SJCRH30 (cell line): Measurements from ENCODE around the gene GNS. TPM values are rescaled to one million over a fixed set of nuclear protein-coding genes. Genes with fewer than 3 reads are reported as not detected.
A peak's percentile ranks its signal among the peaks of the same experiment; 100 is the strongest.

ENCODE experiments used
- DNase-seq, 2 experiments: peaks; one replicate each; pipeline ENCODE4 v3.0.0-alpha.2; 2015 to 2020
- H3K27ac ChIP-seq: fragments of 250-450 bp; sonication (Bioruptor Pico); 2 replicates; pipeline ENCODE4 v1.5.1; 2020; ENCODE audit warnings: mild to moderate bottlenecking, moderate library complexity
- H3K27me3 ChIP-seq: fragments of 250-450 bp; sonication (Bioruptor Pico); 2 replicates; pipeline ENCODE4 v1.5.1; 2020; ENCODE audit warnings: mild to moderate bottlenecking, moderate library complexity
- H3K36me3 ChIP-seq: fragments of 250-450 bp; sonication (Bioruptor Pico); 2 replicates; pipeline ENCODE4 v1.5.1; 2020; ENCODE audit warnings: mild to moderate bottlenecking, moderate library complexity
- H3K4me1 ChIP-seq: fragments of 250-450 bp; sonication (Bioruptor Pico); 2 replicates; pipeline ENCODE4 v1.5.1; 2020; ENCODE audit warnings: mild to moderate bottlenecking, moderate library complexity
- H3K4me3 ChIP-seq: fragments of 250-450 bp; sonication (Bioruptor Pico); 2 replicates; pipeline ENCODE4 v1.5.1; 2020; ENCODE audit warnings: mild to moderate bottlenecking, moderate library complexity
- H3K9me3 ChIP-seq: fragments of 250-450 bp; sonication (Bioruptor Pico); replicated peaks from 2 replicates; pipeline ENCODE4 v1.5.1; 2020; ENCODE audit warnings: mild to moderate bottlenecking, moderate library complexity
- total RNA-seq: library from RNA; depleted of rRNA; stranded (reverse); fragments of >200 nt; shearing (Covaris generic); gene quantifications from 2 replicates; pipeline ENCODE4 v1.2.3, GENCODE V29; 2014; rRNA removed

The GNS gene
- total RNA-seq, 1 experiment from 2014 or later: 56.6 TPM

GRCh38 chr12:64672925-64673409, 86.2 kb downstream of the GNS start:
- Histone ChIP-seq H3K36me3 (no peaks in the 10 kb centered on the region), H3K27me3 (no peaks in the 10 kb centered on the region), H3K4me1 (peaks cover 9% of the 10 kb centered on the region), H3K4me3 (no peak overlapping the region), H3K9me3 (no peaks in the 10 kb centered on the region), H3K27ac (no peak overlapping the region)
- peak; percentile 18 to 41 for DNase-seq

GRCh38 chr12:64671681-64672080, 87.5 kb downstream of the GNS start:
- DNase-seq: no peak
- Histone ChIP-seq H3K4me3 (no peak overlapping the region), H3K9me3 (no peaks in the 10 kb centered on the region), H3K27ac (no peak overlapping the region), H3K4me1 (peaks cover 9% of the 10 kb centered on the region), H3K36me3 (no peaks in the 10 kb centered on the region), H3K27me3 (no peaks in the 10 kb centered on the region)

- Histone ChIP-seq H3K9me3 (no peaks in the 10 kb centered on the region), H3K27me3 (no peaks in the 10 kb centered on the region), H3K4me1 (peaks cover 9% of the 10 kb centered on the region), H3K27ac (no peak overlapping the region), H3K4me3 (no peak overlapping the region), H3K36me3 (no peaks in the 10 kb centered on the region)
- DNase-seq: no peak
These were observed 88.1 kb downstream of the GNS start for GRCh38 chr12:64670919-64671639.

GRCh38 chr12:64670019-64670418, 89.2 kb downstream of the GNS start:
- Histone ChIP-seq H3K27me3 (no peaks in the 10 kb centered on the region), H3K36me3 (no peaks in the 10 kb centered on the region), H3K4me3 (no peak overlapping the region), H3K9me3 (no peaks in the 10 kb centered on the region), H3K27ac (no peak overlapping the region), H3K4me1 (peaks cover 18% of the 10 kb centered on the region)
- DNase-seq: no peak

GRCh38 chr12:64669270-64669842, 89.8 kb downstream of the GNS start:
- H3K4me3 ChIP-seq: no peak overlapping the region
- no peak overlapping the region for H3K27ac ChIP-seq
- no peak for DNase-seq
- no peaks in the 10 kb centered on the region for H3K36me3 ChIP-seq
- H3K9me3 ChIP-seq: no peaks in the 10 kb centered on the region
- peaks cover 18% of the 10 kb centered on the region for H3K4me1 ChIP-seq
- no peaks in the 10 kb centered on the region for H3K27me3 ChIP-seq

- Histone ChIP-seq H3K4me1 (peaks cover 13% of the 10 kb centered on the region), H3K27ac (no peak overlapping the region), H3K4me3 (no peak overlapping the region), H3K9me3 (no peaks in the 10 kb centered on the region), H3K27me3 (no peaks in the 10 kb centered on the region), H3K36me3 (no peaks in the 10 kb centered on the region)
- DNase-seq: no peak
These were observed 91.4 kb downstream of the GNS start for GRCh38 chr12:64667793-64668192.

- Histone ChIP-seq H3K27me3 (no peaks in the 10 kb centered on the region), H3K4me1 (peaks cover 11% of the 10 kb centered on the region), H3K36me3 (no peaks in the 10 kb centered on the region), H3K27ac (no peak overlapping the region), H3K9me3 (no peaks in the 10 kb centered on the region), H3K4me3 (no peak overlapping the region)
- no peak for DNase-seq
These were observed 92.9 kb downstream of the GNS start for GRCh38 chr12:64666054-64666914.

- DNase-seq: no peak
- Histone ChIP-seq H3K27ac (no peak overlapping the region), H3K27me3 (no peaks in the 10 kb centered on the region), H3K4me3 (no peak overlapping the region), H3K36me3 (no peaks in the 10 kb centered on the region), H3K4me1 (peaks cover 11% of the 10 kb centered on the region), H3K9me3 (no peaks in the 10 kb centered on the region)
These were observed 93.7 kb downstream of the GNS start for GRCh38 chr12:64665514-64665913.

Other genes with a start within 250 kb of the GNS start
- 25.3 and 27.2 TPM in 2 replicates for gene RASSF3, start 148.9 kb downstream of the GNS start, total RNA-seq
- gene TBC1D30, start 65.2 kb upstream of the GNS start, total RNA-seq: 3.6 and 4.3 TPM in 2 replicates